Uterus (tissue), 4 donors: ENCODE data around the gene FLYWCH1. TPM values are rescaled to one million over a fixed set of nuclear protein-coding genes. Genes with fewer than 3 reads are reported as not detected.
A peak's percentile ranks its signal among the peaks of the same experiment; 100 is the strongest.

ENCODE experiments used
- DNase-seq, 2 donors: peaks; one replicate each; pipeline ENCODE4 v3.0.0-alpha.2; 2019 to 2020
- H3K27ac ChIP-seq, 2 donors: fragments of 200-600 bp; sonication (generic); 1 replicate in 1 of 2; 2 replicates in 1 of 2; pipeline ENCODE4 v1.5.1; 2016 to 2018
- H3K27me3 ChIP-seq, 2 donors: fragments of 200-600 bp; sonication (generic); one replicate each; pipeline ENCODE4 v1.5.1; 2018 to 2019; ENCODE audit warnings: control low read depth in 1 of 2
- H3K36me3 ChIP-seq, 2 donors: fragments of 200-600 bp; sonication (generic); one replicate each; pipeline ENCODE4 v1.5.1; 2019; ENCODE audit warnings: control low read depth in 1 of 2
- H3K4me1 ChIP-seq, 2 donors: fragments of 200-600 bp; sonication (generic); one replicate each; pipeline ENCODE4 v1.5.1; 2018 to 2019; ENCODE audit warnings: control low read depth in 1 of 2
- H3K4me3 ChIP-seq, 2 donors: fragments of 200-600 bp; sonication (generic); 1 replicate in 1 of 2; 2 replicates in 1 of 2; pipeline ENCODE4 v1.5.1; 2018 to 2019; ENCODE audit warnings: mild to moderate bottlenecking in 1 of 2
- H3K9me3 ChIP-seq, 2 donors: fragments of 200-600 bp; sonication (generic); one replicate each; pipeline ENCODE4 v1.5.1; 2019; ENCODE audit warnings: control low read depth in 1 of 2
- POLR2A ChIP-seq, 2 donors: fragments of 450-650 bp; IDR thresholded peaks; one replicate each; pipeline ENCODE4 v1.6.1; 2016; ENCODE audit warnings: antibody characterized with exemption in 2 of 2, mild to moderate bottlenecking in 1 of 2, moderate library complexity in 1 of 2
- intact Hi-C: fragments of 100-400 bp; cut with DNase I; formaldehyde crosslinking; loops from one replicate; pipeline ENCODE4 v1.15.1; 2023; ENCODE audit warnings: low total_unique reads
- total RNA-seq, 4 donors: library from RNA; depleted of rRNA in 3 of 4; stranded (reverse); fragments of >200 nt in 3 of 4; gene quantifications; one replicate each; pipeline versions ENCODE4 v1.1.0 to v1.2.4, GENCODE V29; 2014 to 2023
- TF ChIP-seq, protein P1 (sequence below), 4 experiments: fragments of 200-600 bp in 2 of 4; fragments of 450-650 bp in 2 of 4; sonication (generic) in 2 of 4; IDR thresholded peaks; one replicate each; pipeline ENCODE4 v1.5.1; 2016 to 2019; ENCODE audit warnings: antibody characterized with exemption in 4 of 4, mild to moderate bottlenecking in 2 of 4, moderate library complexity in 1 of 4
- donor health status: DM: yes; HTN: yes; CAD: no.

Gene FLYWCH1
- total RNA-seq, 4 donors from 2014 or later = 11.5 to 62.3 (median 27.2) TPM

DNA sequence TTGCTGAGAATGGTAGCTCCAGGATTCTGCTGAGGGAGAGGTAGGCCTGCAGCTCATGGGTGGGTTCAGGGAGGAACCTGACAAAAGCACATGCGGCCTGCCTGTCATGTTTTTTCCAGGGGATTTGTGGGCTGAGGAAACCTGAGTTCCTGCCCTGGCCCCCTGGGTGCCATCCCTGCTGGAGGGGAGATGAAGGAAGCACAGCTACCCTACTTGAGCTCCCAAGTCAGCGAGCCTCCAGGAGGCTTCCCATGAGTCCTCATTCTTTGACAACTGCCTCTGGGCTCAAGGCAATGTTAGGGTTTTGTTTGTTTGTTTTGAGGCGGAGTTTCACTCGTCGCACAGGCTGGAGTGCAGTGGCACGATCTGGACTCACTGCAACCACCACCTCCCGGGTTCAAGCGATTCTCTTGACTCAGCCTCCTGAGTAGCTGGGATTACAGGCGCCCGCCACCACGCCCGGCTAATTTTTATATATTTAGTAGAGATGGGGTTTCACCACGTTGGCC lies 12.1 kb upstream of the FLYWCH1 start:
- TF ChIP-seq POLR2A (IDR thresholded peaks at IDR 0.05) = no peak
- TF ChIP-seq, protein P1, sequence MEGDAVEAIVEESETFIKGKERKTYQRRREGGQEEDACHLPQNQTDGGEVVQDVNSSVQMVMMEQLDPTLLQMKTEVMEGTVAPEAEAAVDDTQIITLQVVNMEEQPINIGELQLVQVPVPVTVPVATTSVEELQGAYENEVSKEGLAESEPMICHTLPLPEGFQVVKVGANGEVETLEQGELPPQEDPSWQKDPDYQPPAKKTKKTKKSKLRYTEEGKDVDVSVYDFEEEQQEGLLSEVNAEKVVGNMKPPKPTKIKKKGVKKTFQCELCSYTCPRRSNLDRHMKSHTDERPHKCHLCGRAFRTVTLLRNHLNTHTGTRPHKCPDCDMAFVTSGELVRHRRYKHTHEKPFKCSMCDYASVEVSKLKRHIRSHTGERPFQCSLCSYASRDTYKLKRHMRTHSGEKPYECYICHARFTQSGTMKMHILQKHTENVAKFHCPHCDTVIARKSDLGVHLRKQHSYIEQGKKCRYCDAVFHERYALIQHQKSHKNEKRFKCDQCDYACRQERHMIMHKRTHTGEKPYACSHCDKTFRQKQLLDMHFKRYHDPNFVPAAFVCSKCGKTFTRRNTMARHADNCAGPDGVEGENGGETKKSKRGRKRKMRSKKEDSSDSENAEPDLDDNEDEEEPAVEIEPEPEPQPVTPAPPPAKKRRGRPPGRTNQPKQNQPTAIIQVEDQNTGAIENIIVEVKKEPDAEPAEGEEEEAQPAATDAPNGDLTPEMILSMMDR (IDR thresholded peaks at IDR 0.05) = no peak
- H3K36me3 ChIP-seq = no peaks in the 10 kb centered on the region
- H3K4me3 ChIP-seq = no peak overlapping the region
- no peak for DNase-seq
- no peak overlapping the region for H3K27ac ChIP-seq
- intact Hi-C loops = loop anchor here (10.0 kb wide), 1 partner anchor 1975 kb away; no protein-coding TSS in a partner anchor
- no peaks in the 10 kb centered on the region for H3K4me1 ChIP-seq
- H3K27me3 ChIP-seq = no peaks in the 10 kb centered on the region
- H3K9me3 ChIP-seq = no peaks in the 10 kb centered on the region

DNA sequence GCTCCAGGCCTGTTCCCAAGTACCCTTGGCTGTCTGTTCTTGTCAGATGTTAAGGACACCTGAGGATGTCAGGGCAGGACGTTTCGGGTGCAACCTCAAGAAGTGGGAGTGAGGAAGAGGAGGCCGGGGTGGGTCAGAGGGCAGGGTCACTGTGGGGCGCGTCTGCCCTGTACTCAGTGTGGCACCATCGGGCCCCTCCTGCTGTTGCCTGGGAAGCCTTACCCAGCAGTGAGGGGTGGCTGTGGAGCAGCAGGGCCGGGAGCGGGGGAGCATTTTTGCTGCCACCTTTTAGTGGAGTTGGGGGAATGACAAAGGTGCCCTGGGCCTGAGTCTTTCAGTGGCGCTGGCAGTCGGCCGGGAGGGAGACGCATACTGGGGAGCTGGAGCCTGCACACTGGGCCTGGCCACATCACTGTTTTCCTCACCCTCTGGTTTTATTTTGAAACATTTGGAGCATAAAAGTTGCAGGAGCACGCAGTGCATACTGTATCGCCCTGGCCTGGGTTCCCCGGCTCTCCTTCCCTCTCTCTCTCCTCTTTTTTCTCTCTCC lies 11.1 kb upstream of the FLYWCH1 start:
- H3K27ac ChIP-seq = no peak overlapping the region
- intact Hi-C loops = loop anchor here (10.0 kb wide), 1 partner anchor 1974 kb away; no protein-coding TSS in a partner anchor
- H3K4me3 ChIP-seq = no peak overlapping the region
- no peaks in the 10 kb centered on the region for H3K27me3 ChIP-seq
- no peak for DNase-seq
- no peaks in the 10 kb centered on the region for H3K9me3 ChIP-seq
- TF ChIP-seq POLR2A (IDR thresholded peaks at IDR 0.05) = no peak
- TF ChIP-seq, protein P1 (IDR thresholded peaks at IDR 0.05) = no peak
- no peaks in the 10 kb centered on the region for H3K4me1 ChIP-seq
- H3K36me3 ChIP-seq = no peaks in the 10 kb centered on the region

DNA sequence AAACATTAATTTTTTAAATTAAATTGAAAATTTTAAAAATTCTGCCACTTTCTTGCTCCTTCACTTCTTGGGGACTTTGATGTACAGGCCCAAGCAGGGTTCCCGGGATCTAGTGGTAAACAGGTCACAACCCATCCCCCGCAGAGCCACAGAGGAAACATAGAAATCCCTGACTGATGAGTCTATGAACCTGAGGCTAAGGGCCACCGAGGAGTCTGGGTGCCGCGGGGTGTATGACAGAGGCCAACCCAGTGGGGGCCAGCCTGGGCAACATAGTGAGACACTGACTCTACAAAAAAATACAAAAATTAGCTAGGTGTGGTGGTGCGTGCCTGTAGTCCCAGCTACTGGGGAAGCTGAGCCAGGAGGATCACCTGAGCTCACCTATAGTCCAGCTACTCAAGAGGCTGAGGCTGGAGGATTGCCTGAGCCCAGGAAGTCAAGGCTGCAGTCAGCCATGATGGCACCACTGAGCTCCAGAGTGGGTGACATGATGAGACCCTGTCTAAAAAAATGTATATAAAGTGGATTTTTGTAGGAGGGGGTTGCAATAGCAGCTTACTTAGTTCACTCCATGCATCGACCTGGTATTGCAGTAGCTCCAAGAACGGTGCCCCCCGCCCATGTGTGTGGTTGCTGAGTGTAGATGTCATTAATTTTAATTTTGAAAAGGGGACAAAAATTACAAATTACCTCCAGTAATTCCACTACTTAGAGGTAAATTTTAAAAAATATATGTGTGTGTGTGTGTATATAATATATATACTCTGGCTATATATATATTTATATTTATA lies 9.2 kb upstream of the FLYWCH1 start:
- Histone ChIP-seq H3K27me3 (no peaks in the 10 kb centered on the region), H3K27ac (no peak overlapping the region), H3K36me3 (no peaks in the 10 kb centered on the region), H3K9me3 (no peaks in the 10 kb centered on the region), H3K4me1 (peaks cover 0 to 6% of the 10 kb centered on the region in 2 donors), H3K4me3 (no peak overlapping the region)
- DNase-seq = no peak
- TF ChIP-seq POLR2A (IDR thresholded peaks at IDR 0.05) = no peak
- TF ChIP-seq, protein P1 (IDR thresholded peaks at IDR 0.05) = no peak
- intact Hi-C loops = loop anchor here (10.0 kb wide), 1 partner anchor 1972 kb away; no protein-coding TSS in a partner anchor

DNA sequence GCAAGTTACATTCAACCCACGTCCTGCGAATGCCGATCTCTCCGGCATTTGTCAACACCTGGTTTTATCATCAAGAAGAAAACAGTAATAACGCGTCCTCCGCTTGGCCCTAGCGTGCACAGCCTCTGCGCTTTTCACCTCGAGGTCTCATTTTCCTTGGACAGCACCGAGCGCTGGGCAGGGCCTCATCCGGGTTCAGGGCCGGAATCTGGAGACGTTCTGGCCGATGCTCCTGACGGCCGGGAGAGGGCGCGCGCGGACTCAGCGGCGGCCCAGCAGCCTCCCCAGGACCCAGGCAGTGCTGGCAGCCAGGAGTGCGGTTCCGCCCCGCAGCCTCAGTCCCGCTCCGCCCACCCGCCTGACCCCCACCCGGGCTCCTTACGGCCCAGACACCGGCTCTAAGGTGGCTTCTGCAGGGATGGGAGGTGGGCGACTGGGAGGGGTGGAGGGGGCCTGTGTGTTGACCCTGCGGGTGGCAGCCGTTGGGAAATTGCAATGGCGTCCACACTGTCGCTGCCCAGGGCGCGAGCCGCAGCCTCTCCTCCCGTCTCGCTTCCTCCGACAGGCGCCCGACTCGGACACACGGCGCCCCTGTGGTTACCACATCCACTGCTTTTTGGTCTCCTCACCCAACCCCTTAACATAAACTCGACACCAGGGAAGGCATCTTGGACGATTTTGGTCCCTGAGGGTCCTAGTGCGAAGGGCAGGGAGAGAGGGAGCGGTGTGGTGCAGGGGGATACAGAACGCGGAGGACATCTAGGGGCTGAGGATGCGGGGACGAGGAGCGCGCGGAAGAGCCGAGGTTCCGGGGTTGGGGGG lies 7.4 kb upstream of the FLYWCH1 start:
- Histone ChIP-seq H3K9me3 (no peaks in the 10 kb centered on the region), H3K27ac (peak overlapping the region; percentile 85 to 91), H3K27me3 (no peaks in the 10 kb centered on the region), H3K4me1 (peaks cover 0 to 6% of the 10 kb centered on the region in 2 donors), H3K36me3 (no peaks in the 10 kb centered on the region), H3K4me3 (peak overlapping the region; percentile 80 to 97)
- peak; percentile 27 to 37 for TF ChIP-seq POLR2A (IDR thresholded peaks at IDR 0.05)
- TF ChIP-seq, protein P1 (IDR thresholded peaks at IDR 0.05) = peak; percentile 92 to 96 (median 94)
- intact Hi-C loops = loop anchor here (10.0 kb wide), 1 partner anchor 1970 kb away; no protein-coding TSS in a partner anchor
- peak; percentile 78 to 85 for DNase-seq
